Panc1 (cell line): Measurements from ENCODE around the gene KLHL30. TPM values are rescaled to one million over a fixed set of nuclear protein-coding genes. Genes with fewer than 3 reads are reported as not detected.

Experiments
- ATAC-seq: fragments of 200-7000 bp; cut with Tn5 transposase; 2 replicates; pipeline ENCODE4 v1.9.1; 2020; ENCODE audit warnings: mild to moderate bottlenecking, moderate library complexity
- BruUV-seq: library from RNA; stranded (reverse); fragments of 400-500 nt; replicated peaks from 2 replicates; lab custom pipeline; 2021; lab: Mats Ljungman, UMichigan
- CTCF ChIA-PET: fragments of 300-600 bp; sonication (Branson Sonifier 250); formaldehyde crosslinking; loops from one replicate; lab custom pipeline; 2022; ENCODE audit warnings: antibody characterized with exemption; lab: Charles Lee
- POLR2A ChIA-PET: fragments of 300-600 bp; sonication (Branson Sonifier 250); formaldehyde crosslinking; loops from one replicate; lab custom pipeline; 2022; ENCODE audit warnings: antibody characterized with exemption; lab: Charles Lee
- DNase-seq: peaks from one replicate; pipeline ENCODE4 v3.0.0-alpha.2; 2010; ENCODE audit warnings: low read depth, low spot score
- H3K27ac ChIP-seq: 2 replicates; pipeline ENCODE4 v1.5.1; 2011; ENCODE audit warnings: mild to moderate bottlenecking, low read length, inconsistent platforms
- H3K27me3 ChIP-seq: fragments of 200-500 bp; sonication (Bioruptor generic); 2 replicates; pipeline ENCODE4 v1.6.0; 2014; ENCODE audit warnings: low read length, inconsistent platforms; ENCODE audit not compliant: control insufficient read depth, insufficient read depth
- H3K36me3 ChIP-seq: fragments of 200-500 bp; sonication (Bioruptor generic); 2 replicates; pipeline ENCODE4 v1.5.1; 2014; ENCODE audit warnings: inconsistent platforms, mild to moderate bottlenecking, low read length, moderate library complexity; ENCODE audit not compliant: control insufficient read depth, insufficient read depth
- H3K4me1 ChIP-seq: 2 replicates; pipeline ENCODE4 v1.5.1; 2011; ENCODE audit warnings: inconsistent platforms, mild to moderate bottlenecking, low read length, moderate library complexity; ENCODE audit not compliant: control insufficient read depth, insufficient read depth
- H3K4me3 ChIP-seq, 2 experiments: 2 replicates each; pipeline ENCODE4 v1.5.1; 2011 to 2012; ENCODE audit warnings: low read depth in 2 of 2, low read length in 2 of 2, mild to moderate bottlenecking in 2 of 2, inconsistent platforms in 1 of 2, moderate library complexity in 1 of 2
- H3K9me3 ChIP-seq: fragments of 200-500 bp; sonication (Bioruptor generic); 2 replicates; pipeline ENCODE4 v1.5.1; 2014; ENCODE audit warnings: low read depth, mild to moderate bottlenecking, inconsistent platforms, low read length, moderate library complexity; ENCODE audit not compliant: control insufficient read depth, insufficient read depth
- CTCF ChIP-seq: fragments of 450-650 bp; IDR thresholded peaks from 2 replicates; pipeline ENCODE4 v1.5.1; 2017; ENCODE audit warnings: mild to moderate bottlenecking
- POLR2AphosphoS5 ChIP-seq: IDR thresholded peaks from 2 replicates; pipeline ENCODE4 v1.6.1; 2012; ENCODE audit warnings: mild to moderate bottlenecking, low read depth, low read length, moderate library complexity
- SIN3A ChIP-seq: IDR thresholded peaks from 2 replicates; pipeline ENCODE4 v1.6.1; 2012; ENCODE audit warnings: low read depth, mild to moderate bottlenecking, low read length, moderate library complexity, borderline replicate concordance; ENCODE audit not compliant: insufficient read depth
- TCF7L2 ChIP-seq: IDR thresholded peaks from 2 replicates; pipeline ENCODE4 v1.6.1; 2011; ENCODE audit warnings: mild to moderate bottlenecking, low read depth, low read length, inconsistent platforms
- in situ Hi-C: cut with HindIII; loops from 2 replicates; pipeline ENCODE4 v1.10.0; 2016; ENCODE audit warnings: low sequenced_read_pairs, low pct_unique_long_range_greater_than_20kb
- intact Hi-C: fragments of 100-400 bp; cut with micrococcal nuclease; formaldehyde crosslinking; loops from one replicate; pipeline ENCODE4 v1.10.0; 2022; ENCODE audit not compliant: unreplicated experiment
- total RNA-seq: library from RNA; stranded (reverse); gene quantifications from one replicate; pipeline ENCODE4 v1.2.1, GENCODE V29; 2021; ENCODE audit not compliant: unreplicated experiment
- TF ChIP-seq, protein P1 (sequence below), 2 experiments: IDR thresholded peaks; 2 replicates each; pipeline ENCODE4 v1.6.1; 2011 to 2012; ENCODE audit warnings: low read depth in 2 of 2, control low read depth in 1 of 2, low read length in 1 of 2, mild to moderate bottlenecking in 1 of 2, moderate library complexity in 1 of 2; ENCODE audit not compliant: insufficient read depth in 1 of 2

The KLHL30 gene
- total RNA-seq, 1 experiment from 2014 or later = 0.26 TPM

GRCh38 chr2:238157506-238158017, 19.1 kb downstream of the KLHL30 start:
- no peak overlapping the region for H3K4me3 ChIP-seq
- H3K4me1 ChIP-seq = peaks cover 7% of the 10 kb centered on the region
- ATAC-seq (no peak), DNase-seq (no peak)
- H3K27me3 ChIP-seq = no peaks in the 10 kb centered on the region
- intact Hi-C loops (no loop called here), in situ Hi-C loops (no loop called here)
- CTCF ChIA-PET = no interaction called here
- POLR2A ChIA-PET = no interaction called here
- H3K36me3 ChIP-seq = no peaks in the 10 kb centered on the region
- BruUV-seq = no TSS peak
- no peaks in the 10 kb centered on the region for H3K9me3 ChIP-seq
- TF ChIP-seq SIN3A (no peak), CTCF (no peak), TCF7L2 (no peak), POLR2AphosphoS5 (no peak)
- TF ChIP-seq, protein P1, sequence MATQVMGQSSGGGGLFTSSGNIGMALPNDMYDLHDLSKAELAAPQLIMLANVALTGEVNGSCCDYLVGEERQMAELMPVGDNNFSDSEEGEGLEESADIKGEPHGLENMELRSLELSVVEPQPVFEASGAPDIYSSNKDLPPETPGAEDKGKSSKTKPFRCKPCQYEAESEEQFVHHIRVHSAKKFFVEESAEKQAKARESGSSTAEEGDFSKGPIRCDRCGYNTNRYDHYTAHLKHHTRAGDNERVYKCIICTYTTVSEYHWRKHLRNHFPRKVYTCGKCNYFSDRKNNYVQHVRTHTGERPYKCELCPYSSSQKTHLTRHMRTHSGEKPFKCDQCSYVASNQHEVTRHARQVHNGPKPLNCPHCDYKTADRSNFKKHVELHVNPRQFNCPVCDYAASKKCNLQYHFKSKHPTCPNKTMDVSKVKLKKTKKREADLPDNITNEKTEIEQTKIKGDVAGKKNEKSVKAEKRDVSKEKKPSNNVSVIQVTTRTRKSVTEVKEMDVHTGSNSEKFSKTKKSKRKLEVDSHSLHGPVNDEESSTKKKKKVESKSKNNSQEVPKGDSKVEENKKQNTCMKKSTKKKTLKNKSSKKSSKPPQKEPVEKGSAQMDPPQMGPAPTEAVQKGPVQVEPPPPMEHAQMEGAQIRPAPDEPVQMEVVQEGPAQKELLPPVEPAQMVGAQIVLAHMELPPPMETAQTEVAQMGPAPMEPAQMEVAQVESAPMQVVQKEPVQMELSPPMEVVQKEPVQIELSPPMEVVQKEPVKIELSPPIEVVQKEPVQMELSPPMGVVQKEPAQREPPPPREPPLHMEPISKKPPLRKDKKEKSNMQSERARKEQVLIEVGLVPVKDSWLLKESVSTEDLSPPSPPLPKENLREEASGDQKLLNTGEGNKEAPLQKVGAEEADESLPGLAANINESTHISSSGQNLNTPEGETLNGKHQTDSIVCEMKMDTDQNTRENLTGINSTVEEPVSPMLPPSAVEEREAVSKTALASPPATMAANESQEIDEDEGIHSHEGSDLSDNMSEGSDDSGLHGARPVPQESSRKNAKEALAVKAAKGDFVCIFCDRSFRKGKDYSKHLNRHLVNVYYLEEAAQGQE (IDR thresholded peaks at IDR 0.05; ENCODE audit: insufficient read depth in 1 of 2, low read depth in 2 of 2, low read length in 1 of 2) = no peak
- H3K27ac ChIP-seq = no peak overlapping the region

DNA sequence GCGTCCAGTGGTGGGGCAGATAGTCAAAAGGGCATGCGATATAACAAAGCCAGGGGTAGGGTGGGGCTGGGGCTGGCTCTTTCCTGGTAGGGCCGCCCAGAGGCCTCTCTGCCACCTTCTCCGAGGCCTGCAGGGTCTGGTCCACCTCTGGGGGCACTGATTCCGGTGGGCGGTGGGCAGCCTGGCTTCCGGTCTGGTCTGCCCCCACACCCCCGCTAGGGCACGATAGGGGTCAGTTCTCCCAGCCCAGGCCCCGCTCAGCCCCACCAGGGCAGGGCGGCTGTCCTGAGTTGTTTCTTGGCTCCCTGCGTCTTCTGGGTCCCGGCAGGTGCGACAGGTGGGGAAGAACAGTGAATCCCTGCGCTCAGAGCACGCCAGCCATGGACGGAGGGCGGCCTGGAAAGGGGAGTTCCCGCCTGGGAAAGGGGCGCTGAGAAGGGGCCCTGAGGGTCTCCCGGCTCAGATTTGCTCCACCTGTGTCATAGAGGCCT, 19.6 kb downstream of the KLHL30 start:
- no TSS peak for BruUV-seq
- no peak for TF ChIP-seq POLR2AphosphoS5
- TF ChIP-seq SIN3A = no peak
- TF ChIP-seq, protein P1 (IDR thresholded peaks at IDR 0.05; ENCODE audit: insufficient read depth in 1 of 2, low read depth in 2 of 2, low read length in 1 of 2) = no peak
- no peak for TF ChIP-seq CTCF
- no peak for TF ChIP-seq TCF7L2
- ATAC-seq = no peak
- H3K27ac ChIP-seq = no peak overlapping the region
- DNase-seq = no peak
- no peak overlapping the region for H3K4me3 ChIP-seq
- CTCF ChIA-PET = no interaction called here
- no peaks in the 10 kb centered on the region for H3K9me3 ChIP-seq
- no peaks in the 10 kb centered on the region for H3K27me3 ChIP-seq
- no peaks in the 10 kb centered on the region for H3K36me3 ChIP-seq
- in situ Hi-C loops (no loop called here), intact Hi-C loops (no loop called here)
- POLR2A ChIA-PET = no interaction called here
- H3K4me1 ChIP-seq = peaks cover 7% of the 10 kb centered on the region
